Ishikawa (cell line): ENCODE measurements around the gene MMS22L.

Experiments
- CEBPB ChIP-seq: IDR thresholded peaks from 2 replicates; pipeline ENCODE4 v1.6.1; 2012
- CREB1 ChIP-seq: IDR thresholded peaks from 2 replicates; pipeline ENCODE4 v1.6.1; 2012; ENCODE audit warnings: low read depth
- EGR1 ChIP-seq: IDR thresholded peaks from 2 replicates; pipeline ENCODE4 v1.6.1; 2012
- EP300 ChIP-seq: IDR thresholded peaks from 2 replicates; pipeline ENCODE4 v1.6.1; 2012; ENCODE audit warnings: borderline replicate concordance
- FOXM1 ChIP-seq: IDR thresholded peaks from 2 replicates; pipeline ENCODE4 v1.6.1; 2012; ENCODE audit warnings: low read depth, borderline replicate concordance
- NFIC ChIP-seq: IDR thresholded peaks from 2 replicates; pipeline ENCODE4 v1.6.1; 2012
- RAD21 ChIP-seq: IDR thresholded peaks from 2 replicates; pipeline ENCODE4 v1.6.1; 2012; ENCODE audit warnings: low read depth
- REST ChIP-seq: IDR thresholded peaks from 2 replicates; pipeline ENCODE4 v1.6.1; 2012; ENCODE audit warnings: low read depth, mild to moderate bottlenecking
- TAF1 ChIP-seq: IDR thresholded peaks from 2 replicates; pipeline ENCODE4 v1.6.1; 2012; ENCODE audit warnings: low read depth, mild to moderate bottlenecking
- TEAD4 ChIP-seq: IDR thresholded peaks from 2 replicates; pipeline ENCODE4 v1.6.1; 2012
- ZBTB7A ChIP-seq: IDR thresholded peaks from 2 replicates; pipeline ENCODE4 v1.6.1; 2012; ENCODE audit warnings: low read depth
- TF ChIP-seq, protein P1 (sequence below): IDR thresholded peaks from 2 replicates; pipeline ENCODE4 v1.6.1; 2012
- TF ChIP-seq, protein P2 (sequence below): IDR thresholded peaks from 2 replicates; pipeline ENCODE4 v1.6.1; 2012

DNA sequence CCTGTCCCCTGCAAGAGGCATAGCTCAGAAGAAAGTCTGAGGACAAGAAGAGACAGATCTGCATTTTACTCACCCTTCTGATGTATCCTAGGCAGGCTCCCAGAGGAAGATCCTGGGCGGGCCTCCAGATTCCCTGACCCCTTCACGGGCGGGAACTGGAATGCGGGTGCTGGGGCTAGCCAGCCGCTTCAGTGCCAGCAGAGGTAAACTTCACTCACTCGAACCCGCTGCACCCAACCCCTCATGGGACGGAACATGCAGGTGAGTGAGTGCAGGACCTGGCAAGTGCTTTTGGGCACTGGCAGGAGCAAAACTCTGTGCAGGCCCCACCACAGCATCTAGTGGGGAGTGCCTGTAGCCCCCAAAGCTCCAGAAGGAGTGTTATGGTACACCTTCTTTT lies 171.8 kb downstream of the MMS22L start:
- TF ChIP-seq REST (no peak), EGR1 (no peak), TAF1 (no peak), CEBPB (no peak), TEAD4 (no peak), CREB1 (no peak), NFIC (no peak), ZBTB7A (no peak), EP300 (no peak), FOXM1 (no peak), RAD21 (no peak)
- TF ChIP-seq, protein P1, sequence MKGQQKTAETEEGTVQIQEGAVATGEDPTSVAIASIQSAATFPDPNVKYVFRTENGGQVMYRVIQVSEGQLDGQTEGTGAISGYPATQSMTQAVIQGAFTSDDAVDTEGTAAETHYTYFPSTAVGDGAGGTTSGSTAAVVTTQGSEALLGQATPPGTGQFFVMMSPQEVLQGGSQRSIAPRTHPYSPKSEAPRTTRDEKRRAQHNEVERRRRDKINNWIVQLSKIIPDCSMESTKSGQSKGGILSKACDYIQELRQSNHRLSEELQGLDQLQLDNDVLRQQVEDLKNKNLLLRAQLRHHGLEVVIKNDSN: no peak
- TF ChIP-seq, protein P2, sequence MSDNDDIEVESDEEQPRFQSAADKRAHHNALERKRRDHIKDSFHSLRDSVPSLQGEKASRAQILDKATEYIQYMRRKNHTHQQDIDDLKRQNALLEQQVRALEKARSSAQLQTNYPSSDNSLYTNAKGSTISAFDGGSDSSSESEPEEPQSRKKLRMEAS: no peak
